Measurements from ENCODE around the gene FAM168A.
"Not testable (repeated sequence)": the region's sequence is repeated elsewhere in the genome, so short reads cannot be mapped to it uniquely, and the experiment has no call there.

Gene FAM168A

DNA sequence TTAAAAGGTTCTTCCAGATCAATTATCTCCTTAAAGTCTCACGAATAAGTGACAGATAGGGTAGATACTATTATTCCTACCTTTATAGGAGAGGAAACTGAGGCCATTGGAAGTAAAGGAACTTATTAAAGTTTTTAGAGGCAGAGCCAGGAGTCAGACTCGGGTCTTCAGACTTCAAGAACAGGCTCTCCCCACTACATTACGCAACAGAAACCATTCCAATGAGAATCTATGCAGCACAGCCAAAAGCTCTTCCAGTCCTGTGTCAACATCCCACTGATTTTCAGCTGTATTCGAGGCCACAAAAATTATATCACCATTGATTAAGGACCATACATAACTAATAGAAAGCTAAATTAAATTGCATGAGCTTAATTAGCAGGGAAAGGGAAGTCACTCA, 144.3 kb downstream of the FAM168A start:
- TF ChIP-seq, protein P1, sequence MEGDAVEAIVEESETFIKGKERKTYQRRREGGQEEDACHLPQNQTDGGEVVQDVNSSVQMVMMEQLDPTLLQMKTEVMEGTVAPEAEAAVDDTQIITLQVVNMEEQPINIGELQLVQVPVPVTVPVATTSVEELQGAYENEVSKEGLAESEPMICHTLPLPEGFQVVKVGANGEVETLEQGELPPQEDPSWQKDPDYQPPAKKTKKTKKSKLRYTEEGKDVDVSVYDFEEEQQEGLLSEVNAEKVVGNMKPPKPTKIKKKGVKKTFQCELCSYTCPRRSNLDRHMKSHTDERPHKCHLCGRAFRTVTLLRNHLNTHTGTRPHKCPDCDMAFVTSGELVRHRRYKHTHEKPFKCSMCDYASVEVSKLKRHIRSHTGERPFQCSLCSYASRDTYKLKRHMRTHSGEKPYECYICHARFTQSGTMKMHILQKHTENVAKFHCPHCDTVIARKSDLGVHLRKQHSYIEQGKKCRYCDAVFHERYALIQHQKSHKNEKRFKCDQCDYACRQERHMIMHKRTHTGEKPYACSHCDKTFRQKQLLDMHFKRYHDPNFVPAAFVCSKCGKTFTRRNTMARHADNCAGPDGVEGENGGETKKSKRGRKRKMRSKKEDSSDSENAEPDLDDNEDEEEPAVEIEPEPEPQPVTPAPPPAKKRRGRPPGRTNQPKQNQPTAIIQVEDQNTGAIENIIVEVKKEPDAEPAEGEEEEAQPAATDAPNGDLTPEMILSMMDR (conservative IDR thresholded peaks at IDR 0.05; ENCODE audit: low read depth, low read length) = no peak
- H3K4me3 ChIP-seq (ENCODE audit: low read length) = no peak overlapping the region
- no peak for DNase-seq (ENCODE audit: low read depth)

- TF ChIP-seq, protein P1 (conservative IDR thresholded peaks at IDR 0.05; ENCODE audit: low read depth, low read length) = no peak
- no peak for DNase-seq (ENCODE audit: low read depth)
- H3K4me3 ChIP-seq (ENCODE audit: low read length) = no peak overlapping the region
These were observed 145.2 kb downstream of the FAM168A start for GRCh38 chr11:73452726-73453125.

GRCh38 chr11:73451896-73452295, 146.0 kb downstream of the FAM168A start:
- H3K4me3 ChIP-seq (ENCODE audit: low read length) = no peak overlapping the region
- no peak for DNase-seq (ENCODE audit: low read depth)
- TF ChIP-seq, protein P1 (conservative IDR thresholded peaks at IDR 0.05; ENCODE audit: low read depth, low read length) = no peak

DNA sequence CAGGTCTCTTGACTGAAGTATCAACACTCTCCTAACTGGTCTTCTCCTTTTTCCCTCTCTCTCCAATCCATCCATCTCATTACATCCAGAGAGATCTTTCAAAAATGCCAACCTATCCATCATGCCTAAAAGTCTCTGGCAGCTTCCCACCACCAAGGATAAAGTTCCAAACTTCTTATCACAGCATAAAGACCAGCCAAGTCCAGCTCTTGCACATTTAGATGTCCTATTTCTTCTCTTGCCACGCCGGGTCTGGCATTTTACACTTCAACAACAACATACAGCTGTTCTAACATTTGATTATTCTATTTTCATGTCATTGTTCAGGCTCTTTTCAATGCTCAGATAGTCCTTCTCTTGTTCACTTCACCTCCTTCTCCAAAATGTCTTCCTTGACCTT, 151.1 kb downstream of the FAM168A start:
- TF ChIP-seq, protein P1 (conservative IDR thresholded peaks at IDR 0.05; ENCODE audit: low read depth, low read length) = no peak
- no peak overlapping the region for H3K4me3 ChIP-seq (ENCODE audit: low read length)
- no peak for DNase-seq (ENCODE audit: low read depth)

DNA sequence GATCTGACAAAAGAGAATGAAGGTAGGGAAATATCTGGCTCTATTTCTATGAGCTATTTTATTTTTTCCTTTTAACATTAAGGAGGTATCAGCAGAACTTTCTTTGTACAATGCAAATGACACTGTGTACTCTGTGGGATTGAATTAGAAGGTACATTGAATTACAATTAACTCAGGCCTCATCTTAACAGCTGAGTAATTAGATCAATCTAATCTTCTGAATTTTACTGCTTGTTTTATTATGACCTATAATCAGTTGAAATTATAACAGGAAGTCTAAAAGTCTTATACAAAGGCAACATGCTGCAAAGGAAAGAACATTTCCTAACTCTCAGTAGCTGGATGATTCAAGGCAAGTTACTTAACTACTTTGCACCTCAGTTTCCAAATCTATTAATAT, 151.9 kb downstream of the FAM168A start:
- DNase-seq (ENCODE audit: low read depth) = no peak
- H3K4me3 ChIP-seq (ENCODE audit: low read length) = no peak overlapping the region
- TF ChIP-seq, protein P1 (conservative IDR thresholded peaks at IDR 0.05; ENCODE audit: low read depth, low read length) = no peak

DNA sequence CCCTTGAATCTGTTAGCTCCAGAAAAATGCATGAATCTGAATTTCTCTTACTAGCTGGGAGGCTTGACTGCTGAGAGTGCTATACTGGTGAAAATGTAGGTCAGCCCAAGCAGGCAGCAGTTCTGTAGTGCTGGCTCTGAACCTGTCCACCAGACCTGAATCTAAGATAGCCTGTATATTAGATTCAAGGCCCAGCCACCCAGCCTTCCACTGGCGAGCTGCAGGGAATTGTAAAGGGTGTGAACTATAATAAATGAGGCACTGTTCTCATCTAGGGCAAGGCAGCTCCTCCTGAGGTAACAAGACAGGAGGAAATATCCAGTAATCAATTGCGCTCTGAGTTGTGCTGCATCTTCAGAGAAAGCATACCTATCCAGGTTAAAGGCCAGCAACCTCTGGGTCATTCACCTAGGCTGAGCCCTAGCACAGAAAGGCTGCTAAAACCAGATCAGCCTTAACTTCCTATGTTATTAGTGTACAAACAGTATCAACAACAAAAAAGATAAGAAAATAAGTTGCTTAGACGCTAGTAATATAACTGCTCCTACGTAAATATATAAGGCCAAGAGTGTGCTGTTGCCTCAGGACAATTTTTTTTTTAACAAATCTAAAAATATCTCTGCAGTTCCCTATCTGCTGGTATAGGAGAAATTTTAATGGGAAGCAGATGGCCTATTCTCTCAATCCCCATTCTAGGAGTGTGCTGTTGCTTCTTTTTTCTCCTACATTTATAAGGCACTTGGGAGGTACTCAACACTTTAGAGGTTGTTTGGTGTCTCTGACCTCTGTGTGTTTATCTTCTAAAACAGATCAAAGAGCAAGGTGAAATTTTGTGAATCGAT, 158.7 kb downstream of the FAM168A start:
- no peak for DNase-seq (ENCODE audit: low read depth)
- TF ChIP-seq, protein P1 (conservative IDR thresholded peaks at IDR 0.05; ENCODE audit: low read depth, low read length) = no peak
- no peak overlapping the region for H3K4me3 ChIP-seq (ENCODE audit: low read length)

- not testable (repeated sequence) for H3K4me3 ChIP-seq (ENCODE audit: low read length); DNase-seq (ENCODE audit: low read depth)
These were observed 161.1 kb downstream of the FAM168A start for GRCh38 chr11:73436859-73437258.
